Cerebellar cortex (tissue), 1 donor: ENCODE results near the gene HSFX4.
"Not testable (repeated sequence)": the region's sequence is repeated elsewhere in the genome, so short reads cannot be mapped to it uniquely, and the experiment has no call there.

Source experiments
- DNase-seq: peaks from one replicate; pipeline ENCODE4 v3.0.0-alpha.2; 2015; ENCODE audit warnings: low spot score

The HSFX4 gene, protein sequence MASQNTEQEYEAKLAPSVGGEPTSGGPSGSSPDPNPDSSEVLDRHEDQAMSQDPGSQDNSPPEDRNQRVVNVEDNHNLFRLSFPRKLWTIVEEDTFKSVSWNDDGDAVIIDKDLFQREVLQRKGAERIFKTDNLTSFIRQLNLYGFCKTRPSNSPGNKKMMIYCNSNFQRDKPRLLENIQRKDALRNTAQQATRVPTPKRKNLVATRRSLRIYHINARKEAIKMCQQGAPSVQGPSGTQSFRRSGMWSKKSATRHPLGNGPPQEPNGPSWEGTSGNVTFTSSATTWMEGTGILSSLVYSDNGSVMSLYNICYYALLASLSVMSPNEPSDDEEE

DNA sequence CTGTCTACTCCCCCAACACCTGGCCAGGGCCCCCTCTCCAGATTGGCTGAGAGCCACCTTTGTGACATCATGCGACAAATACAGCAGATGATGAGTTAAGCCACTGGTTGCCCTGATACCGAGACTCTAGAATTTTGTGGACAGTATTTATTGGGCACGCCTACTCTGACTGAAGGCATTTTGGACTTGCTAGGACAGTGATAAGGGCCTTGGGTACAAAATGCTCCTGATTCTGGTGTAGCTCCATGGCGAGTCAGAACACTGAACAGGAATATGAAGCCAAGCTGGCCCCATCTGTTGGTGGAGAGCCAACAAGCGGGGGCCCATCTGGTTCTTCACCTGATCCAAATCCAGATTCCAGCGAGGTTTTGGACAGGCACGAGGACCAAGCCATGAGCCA is at the start of gene HSFX4:
Gene HSFX4, plus strand, starts transcription at position 174 of the 400 bp plus-strand sequence. Its CDS starts 72 bp downstream, at position 246.
- DNase-seq = not testable (repeated sequence)

DNA sequence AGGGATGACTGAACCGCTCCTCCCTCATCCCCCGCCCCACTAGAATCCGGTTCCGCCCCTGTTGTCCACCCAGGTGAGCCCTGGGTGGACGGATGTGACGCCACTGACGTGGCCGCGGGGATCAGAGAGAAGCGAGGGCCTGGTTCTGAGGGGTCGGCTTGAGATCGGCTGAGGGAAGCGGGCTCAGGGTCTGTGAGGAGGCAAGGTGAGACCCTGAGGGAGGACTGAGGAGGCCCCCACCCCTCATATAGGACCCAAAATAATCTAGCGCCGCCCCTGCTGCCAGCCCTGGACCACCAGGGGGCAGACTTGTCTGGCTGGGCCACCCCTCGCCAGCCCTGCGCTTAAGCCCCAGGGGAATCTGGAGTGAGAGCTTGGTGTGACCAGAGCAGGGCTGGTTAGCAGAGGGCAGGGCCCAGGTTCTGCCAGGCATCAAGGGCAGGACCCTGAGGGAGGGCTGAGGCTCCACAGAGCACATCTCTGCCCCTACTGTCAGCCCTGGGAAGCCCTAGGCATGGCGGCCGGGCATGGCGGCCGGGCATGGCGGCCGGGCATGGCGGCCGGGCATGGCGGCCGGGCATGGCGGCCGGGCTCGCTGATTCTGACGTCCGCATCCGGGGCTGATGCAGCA is 48.2 kb upstream of the HSFX4 start, which contains the start of gene MAGEA8:
Gene MAGEA8, plus strand, starts transcription at position 103 of the 631 bp plus-strand sequence. CDS start 3,090 bp downstream, outside the sequence.
- DNase-seq = no peak

DNA sequence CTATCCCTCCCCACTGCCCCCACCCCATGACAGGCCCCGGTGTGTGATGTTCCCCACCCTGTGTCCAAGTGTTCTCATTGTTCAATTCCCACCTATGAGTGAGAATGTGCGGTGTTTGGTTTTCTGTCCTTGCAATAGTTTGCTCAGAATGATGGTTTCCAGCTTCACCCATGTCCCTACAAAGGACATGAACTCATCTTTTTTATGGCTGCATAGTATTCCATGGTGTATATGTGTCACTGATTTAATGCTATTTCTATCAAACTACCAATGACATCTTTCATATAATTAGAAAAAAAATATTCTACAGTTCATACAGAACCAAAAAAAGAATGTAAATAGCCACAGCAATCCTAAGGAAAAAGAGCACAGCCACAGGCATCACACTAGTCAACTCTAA is 38.5 kb upstream of the HSFX4 start:
- not testable (repeated sequence) for DNase-seq

DNA sequence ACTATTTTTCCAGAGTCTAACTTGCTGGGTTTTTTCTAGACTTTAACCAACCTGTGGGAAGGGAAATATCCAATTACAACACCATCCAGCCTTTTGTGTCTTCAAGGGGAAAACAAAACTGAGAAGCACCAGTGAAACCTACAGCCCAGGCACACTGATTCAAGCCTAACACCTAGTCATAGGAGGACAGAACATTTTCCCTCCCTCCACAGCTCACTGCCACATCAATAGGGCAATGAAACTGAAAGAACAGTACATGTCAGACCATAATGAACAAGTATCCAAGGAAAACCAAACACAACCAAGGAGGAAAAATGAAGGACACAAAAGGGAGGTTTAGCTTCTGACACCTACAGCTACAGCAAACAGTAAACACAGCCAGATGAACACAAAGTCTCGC is 30.8 kb upstream of the HSFX4 start:
- no peak for DNase-seq

DNA sequence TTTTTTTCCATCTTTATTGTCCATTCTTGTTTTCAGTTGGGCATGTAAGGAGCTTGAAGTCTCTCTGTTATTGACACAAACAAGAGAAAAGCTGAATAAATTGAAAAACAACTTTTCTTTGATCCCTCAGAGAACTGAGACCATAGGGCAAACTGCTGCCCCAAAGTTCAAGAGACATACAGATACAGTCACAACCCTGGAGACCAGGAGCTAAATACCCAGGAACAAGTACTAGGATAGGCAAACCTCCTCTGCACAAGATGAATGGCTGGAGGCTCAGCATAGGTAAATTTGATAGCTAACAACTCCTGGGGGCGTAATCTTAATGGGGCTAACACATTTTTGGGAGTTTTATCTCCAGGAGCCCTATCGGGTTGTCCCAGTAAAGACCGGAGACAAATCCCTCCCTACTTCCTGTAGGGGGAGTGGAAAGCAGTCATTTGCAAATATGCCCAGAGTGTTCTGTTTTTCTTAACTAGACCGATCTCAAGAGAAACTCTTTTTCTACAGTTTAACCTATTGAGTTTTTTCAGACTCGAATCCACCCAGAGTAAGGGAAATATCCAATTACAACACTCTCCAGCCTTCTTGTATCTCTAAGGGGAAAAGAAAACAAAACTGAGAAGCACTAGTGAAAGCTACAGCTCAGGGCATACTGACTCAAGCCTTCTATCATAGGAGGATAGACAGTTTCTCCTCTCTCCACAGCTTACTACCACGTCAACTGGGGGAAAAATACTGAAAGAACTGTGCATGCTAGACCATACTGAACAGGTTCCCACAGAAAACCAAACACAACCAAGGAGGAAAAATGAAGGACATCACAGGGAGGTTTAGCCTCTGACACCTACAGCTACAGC is 25.3 kb upstream of the HSFX4 start:
- DNase-seq = no peak

DNA sequence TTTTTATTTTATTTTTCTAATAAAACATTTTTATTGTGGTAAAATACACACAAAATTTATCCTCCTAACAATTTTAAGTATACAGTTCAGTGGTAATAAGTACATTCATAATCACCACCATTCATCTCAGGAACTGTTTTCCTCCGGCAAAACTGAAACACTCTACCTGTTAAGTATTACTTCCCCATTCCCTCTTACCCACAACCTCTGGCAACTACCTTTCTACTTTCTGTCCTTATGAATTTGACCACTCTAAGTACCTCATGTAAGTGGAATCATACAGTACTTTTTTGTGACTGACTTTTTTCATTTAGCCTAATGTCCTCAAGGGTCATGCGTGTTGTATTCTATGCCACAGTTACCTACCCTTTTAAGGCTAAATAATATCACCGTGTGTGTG is 21.1 kb upstream of the HSFX4 start:
- no peak for DNase-seq

DNA sequence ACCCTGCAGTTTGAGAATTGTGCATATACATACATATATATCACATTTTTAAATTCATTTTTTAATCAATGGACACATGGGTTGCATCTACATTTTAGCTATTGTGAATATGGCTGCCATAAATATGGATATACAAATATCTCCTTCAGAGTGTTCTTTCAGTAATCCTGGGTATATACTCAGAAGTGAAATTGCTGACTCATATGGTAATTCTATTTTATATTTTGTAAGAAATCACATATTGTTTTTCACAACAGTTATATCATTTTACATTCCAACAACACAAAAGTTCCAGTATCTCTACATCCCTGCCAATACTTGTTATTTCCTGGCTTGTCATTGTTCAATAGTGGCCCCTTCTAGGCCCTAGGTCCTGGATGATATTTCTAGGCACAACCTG is 20.6 kb upstream of the HSFX4 start:
- no peak for DNase-seq

DNA sequence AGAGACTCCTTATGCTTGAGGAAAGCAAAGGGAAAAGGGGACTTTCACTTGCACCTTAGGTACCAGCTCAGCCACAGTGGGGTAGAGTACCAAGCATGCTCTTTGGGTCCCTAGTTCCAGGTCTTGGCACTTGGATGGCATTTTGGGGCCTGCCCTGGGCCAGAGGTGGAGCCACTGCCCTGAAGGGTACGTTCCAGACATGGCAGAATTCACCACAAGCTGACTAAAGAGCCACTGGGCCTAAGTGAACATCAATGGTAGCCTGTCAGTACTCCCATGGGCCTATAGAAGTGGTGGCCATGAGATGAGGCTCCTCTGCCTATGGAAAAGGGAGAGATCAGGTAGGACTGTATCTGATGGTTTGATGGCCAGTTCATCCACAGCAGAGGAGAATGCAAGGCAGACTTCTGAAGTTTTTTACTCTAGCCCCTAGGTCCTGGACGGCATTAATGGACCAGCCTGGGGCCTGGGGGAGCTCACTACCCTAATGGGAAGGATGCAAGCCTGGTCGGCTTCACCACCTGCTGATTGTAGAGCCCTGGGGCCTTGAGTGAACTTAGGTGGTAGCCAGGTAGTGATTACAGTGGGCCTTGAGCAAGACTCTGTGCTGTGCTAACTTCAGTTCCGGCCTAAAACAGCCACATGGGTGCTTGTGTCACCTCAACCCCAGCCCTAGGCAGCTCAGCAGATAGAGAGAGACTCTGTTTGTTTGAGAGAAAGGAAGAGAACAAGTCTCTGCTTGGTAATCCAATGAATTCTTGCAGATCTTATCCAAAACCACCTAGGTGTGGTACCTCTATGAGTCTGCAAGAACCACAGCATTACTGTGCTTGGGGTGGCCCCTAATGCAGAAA is 19.8 kb upstream of the HSFX4 start:
- DNase-seq = no peak

DNA sequence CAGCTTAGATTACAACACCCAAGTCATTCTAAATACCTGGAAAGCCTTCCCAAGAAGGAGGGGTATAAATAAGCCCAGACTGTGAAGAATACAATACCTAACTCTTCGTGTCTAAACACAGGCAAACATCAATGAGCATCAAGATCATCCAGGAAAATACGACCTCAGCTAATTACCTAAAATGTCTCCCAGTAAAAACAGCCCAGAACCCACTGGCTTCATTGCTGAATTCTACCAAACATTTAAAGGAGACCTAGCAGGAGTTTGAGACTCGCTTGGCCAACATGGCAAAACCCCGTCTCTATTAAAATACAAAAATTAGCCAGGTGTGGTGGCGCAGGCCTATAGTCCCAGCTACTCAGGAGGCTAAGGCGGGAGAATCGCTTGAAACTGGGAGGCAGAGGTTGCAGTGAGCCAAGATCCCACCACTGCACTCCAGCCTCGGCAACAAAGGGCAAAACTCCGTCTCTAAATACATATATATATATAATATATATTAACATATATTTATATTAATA is 19.1 kb upstream of the HSFX4 start:
- no peak for DNase-seq

DNA sequence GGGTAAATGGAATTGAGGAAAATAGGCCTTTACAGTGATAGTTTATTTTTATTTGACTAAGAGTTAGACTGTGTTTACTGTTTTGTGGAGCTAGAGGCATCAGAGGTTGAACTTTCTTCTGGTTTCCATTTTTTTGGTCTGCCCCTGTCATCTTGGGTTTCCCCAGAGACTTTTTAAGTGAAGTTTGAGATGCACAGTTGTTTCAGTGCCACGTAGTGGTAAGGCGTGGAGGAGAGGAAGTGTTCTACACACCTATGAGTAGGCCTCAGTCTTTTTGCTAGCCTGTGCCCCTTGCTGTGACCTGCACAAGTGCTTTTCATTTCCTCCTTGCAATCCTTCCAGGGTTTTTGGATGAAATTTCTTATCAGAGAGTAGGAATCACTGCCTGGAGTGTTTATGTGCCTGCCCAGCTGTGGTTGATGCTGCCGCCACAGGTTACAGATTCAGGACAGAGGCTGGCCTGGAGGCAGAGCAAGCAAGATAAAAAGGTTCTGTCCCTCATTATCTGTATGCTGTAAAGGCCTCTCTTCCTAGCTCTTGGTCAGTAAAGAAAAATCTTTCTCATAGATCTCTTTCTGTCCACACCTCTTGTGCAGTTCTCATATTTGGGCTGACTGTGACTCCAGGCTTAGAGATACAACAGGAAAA is 12.5 kb upstream of the HSFX4 start:
- DNase-seq = no peak

DNA sequence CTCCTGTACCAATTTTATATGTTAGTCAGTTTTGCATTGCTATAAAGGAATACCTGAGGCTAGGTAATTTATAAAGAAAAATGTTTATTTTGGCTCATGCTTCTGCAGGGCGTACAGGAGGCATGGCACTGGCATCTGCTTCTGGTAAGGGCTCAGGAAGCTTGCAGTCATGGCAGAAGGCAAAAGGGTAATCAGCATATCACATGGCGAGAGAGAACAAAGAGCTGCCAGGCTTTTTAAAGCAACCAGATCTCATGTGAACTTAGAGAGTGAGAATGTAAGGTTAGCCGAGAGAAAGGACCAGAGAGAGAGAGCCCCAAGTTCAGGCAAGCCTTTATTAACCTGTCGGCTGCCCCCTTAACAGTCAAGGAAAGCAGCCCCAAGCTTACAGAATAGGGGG is 5.5 kb upstream of the HSFX4 start:
- DNase-seq = not testable (repeated sequence)

DNA sequence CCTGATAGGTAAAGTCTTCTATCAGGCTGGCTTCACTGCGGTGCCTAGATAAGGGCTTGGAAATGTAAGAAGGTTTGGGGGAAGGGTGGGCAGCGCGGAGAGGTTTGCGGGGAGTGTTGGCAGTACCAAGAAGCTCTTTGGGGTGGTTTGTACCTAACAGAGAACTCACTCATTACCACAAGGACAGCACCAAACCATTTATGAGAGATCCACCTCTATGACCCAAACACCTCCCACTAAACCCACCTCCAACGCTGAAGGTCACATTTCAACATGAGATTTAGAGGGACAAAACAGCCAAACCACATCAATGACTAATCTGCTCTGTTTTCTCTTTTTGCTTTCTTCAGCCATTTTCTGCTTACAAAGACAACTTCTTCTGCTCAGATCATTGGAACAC is 4.9 kb upstream of the HSFX4 start:
- DNase-seq = not testable (repeated sequence)

DNA sequence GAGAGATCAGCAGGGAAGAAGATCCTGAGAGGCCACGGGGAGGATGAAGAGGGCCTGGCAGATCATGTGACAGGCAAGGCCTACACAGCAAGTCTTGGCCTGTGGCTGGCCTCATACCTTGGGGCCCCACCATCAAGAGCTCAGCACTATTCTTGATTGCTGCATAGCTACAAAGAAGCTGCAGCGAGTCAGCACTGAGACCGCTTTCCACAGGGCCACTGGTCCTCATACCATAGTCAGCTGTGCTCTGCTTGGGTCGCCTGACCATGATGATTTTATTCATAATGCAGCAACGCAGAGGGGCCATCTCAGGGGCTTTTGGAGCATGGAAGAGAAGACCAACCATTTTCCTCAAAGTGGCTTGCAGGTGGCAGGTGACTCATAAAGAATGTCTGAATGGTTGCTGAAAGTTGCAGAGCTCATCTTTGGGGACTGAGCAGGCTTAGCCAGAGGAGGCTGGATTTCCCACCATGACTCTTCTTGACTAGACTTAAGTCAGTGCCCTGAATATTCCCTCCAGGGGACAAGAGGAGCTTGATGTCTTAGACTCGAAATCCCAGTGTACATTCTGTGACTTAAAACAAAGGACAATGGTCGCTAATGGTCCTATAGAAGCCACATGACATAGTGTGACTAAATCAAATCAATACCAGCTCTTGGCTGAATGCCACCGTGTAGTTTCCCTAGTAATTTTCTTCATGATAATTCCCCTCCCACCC is 2.0 kb upstream of the HSFX4 start:
- DNase-seq = not testable (repeated sequence)

DNA sequence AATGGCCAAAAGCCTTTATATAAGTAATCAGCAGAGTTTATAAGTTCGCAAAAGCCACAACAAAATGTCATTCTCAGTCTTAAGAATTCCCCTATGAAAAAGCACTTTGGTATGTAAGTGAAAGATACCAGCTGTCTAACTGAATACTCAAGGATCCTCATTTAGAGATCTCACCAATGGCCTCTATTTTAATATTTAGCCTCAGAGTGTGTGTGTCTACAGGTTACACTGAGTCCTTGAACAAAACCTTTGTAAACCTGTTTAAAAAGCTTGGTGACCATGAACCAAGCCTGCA is 1.5 kb upstream of the HSFX4 start:
- DNase-seq = not testable (repeated sequence)

DNA sequence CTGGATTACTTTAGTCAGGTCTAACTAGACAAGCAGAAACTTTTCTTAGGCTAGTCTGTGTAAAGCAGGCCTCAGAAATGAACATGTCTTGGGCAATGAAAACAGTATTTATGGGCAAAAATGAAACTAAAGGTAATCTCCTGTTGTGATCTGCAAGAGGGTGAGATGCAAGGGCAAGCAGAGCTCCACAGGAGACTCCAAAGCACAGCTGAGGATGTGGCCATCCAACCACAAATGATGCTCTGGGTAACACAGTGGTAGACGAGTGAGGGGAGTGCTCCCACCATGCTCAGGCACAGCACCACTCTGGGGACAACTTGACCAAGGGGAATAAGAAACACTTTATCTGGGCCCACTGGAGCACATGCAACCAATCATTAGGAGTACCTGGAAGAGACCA is 738 bp upstream of the HSFX4 start:
- DNase-seq = not testable (repeated sequence)

DNA sequence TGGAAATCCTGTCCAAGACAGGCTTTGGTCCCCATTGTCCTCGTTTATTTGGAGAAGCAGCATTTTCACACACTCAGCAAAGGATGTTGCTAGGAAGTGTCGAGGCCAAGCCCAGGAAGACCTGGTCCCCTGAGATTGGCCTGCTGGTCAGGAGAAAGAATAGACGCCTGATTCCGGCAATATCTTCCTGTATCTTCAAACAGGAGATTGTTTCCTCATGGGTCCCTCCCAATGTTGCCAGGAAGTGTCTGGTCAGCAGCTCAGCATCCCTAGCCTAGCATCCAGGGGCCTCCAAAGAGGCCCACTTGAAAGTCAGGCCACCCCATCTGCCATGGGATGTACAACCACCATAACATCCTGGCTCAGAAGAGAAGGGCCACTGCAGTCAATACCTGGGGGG is 2.0 kb downstream of the HSFX4 start:
- not testable (repeated sequence) for DNase-seq

DNA sequence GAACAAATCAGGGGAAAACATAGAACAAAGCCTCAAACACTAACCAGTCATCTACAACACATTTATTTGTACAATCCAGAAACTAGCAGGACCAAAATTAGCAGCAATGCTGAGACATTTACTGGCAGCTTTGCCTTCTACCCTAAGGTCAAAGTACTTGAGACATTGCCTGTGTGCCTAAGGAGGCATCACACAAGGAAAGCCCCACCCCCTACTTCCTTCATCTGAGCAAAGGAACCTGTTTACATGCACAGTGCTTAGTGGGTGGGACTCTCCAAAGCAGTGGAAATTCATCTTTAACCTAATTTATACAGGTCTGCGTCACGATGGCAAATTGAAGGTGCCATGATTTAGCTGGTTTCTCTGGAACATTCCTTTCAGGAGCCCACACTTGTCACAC is 2.8 kb downstream of the HSFX4 start:
- not testable (repeated sequence) for DNase-seq

DNA sequence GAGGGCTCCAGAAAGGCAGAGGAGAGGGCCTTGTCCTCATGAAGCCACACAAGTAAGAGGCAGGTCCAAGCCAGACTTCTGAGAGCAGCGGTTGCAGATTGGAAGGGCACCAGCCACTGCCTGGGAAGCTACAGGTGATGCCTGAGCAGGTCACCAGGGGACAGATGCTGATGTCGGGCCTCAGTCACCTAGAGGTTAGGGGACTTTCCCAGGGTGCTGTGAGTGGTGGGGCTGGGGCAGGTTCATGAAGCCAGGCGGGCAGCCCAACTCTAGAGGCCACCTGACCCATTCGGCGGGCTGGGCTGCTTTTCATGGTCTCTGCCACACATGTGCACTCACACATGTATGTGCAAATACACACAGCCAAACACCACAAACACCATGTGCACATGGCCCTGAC is 3.6 kb downstream of the HSFX4 start:
- DNase-seq = not testable (repeated sequence)

DNA sequence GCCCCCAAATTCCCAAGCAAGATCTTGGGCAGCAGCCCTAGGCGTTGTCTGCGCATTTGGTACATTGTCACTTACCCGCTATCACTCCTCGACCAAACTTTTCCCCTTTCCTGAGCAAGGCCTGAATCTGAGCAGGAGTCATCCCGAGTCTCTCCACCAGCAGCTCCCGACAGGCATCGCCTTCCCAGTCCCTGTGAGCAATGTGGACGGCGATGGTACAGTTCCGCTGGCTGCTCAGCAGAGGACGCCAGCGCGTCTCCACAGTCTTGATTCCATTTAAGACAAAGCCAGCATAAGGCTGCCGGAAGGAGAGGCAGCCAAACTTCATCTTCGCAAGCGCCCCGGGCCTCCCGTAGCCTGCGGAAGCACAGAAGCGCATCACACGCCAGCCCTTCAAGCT is 4.2 kb downstream of the HSFX4 start:
- DNase-seq = not testable (repeated sequence)

DNA sequence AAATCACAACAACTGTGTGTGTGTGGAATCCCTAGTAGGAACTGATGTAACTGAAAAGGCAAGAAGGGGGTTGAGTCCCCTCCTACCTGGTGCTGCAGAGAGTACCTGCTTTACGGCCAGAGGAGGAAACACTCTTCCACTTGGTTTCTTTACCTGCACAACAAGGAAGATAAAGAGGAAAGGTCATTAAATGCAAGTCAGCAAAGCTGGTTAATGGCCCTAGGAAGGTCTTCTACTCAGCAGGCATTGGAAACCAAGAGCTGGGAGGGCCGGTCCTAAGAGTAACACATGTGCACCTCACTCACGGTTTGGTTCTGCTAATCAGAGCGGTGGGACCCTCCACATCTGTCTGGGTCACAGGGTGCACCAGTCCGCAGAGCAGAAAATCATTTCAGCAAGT is 8.0 kb downstream of the HSFX4 start:
- not testable (repeated sequence) for DNase-seq
